HepG2 (cell line): Measurements from ENCODE around the gene CCDC148. TPM values are rescaled to one million over a fixed set of nuclear protein-coding genes. Genes with fewer than 3 reads are reported as not detected.

Experiments
- ARID5B ChIP-seq: IDR thresholded peaks from 2 replicates; pipeline ENCODE4 v1.4.0; 2020; ENCODE audit warnings: mild to moderate bottlenecking, missing genetic modification reagents
- BCL6 ChIP-seq: IDR thresholded peaks from 2 replicates; pipeline ENCODE4 v1.6.1; 2016; ENCODE audit warnings: missing genetic modification reagents, missing compliant biosample characterization
- CAMTA2 ChIP-seq: sonication (generic); formaldehyde crosslinking; IDR thresholded peaks from 2 replicates; pipeline ENCODE4 v1.4.0; 2020; ENCODE audit warnings: mild to moderate bottlenecking, missing genetic modification reagents, borderline replicate concordance
- CC2D1A ChIP-seq: sonication (generic); formaldehyde crosslinking; IDR thresholded peaks from 2 replicates; pipeline ENCODE4 v1.8.1; 2023; ENCODE audit warnings: mild to moderate bottlenecking, missing genetic modification reagents
- ELF3 ChIP-seq: IDR thresholded peaks from 2 replicates; pipeline ENCODE4 v1.6.1; 2016; ENCODE audit warnings: missing genetic modification reagents, missing compliant biosample characterization
- GABPB1 ChIP-seq: IDR thresholded peaks from 2 replicates; pipeline ENCODE4 v1.6.1; 2016; ENCODE audit warnings: mild to moderate bottlenecking, missing genetic modification reagents, moderate library complexity, missing compliant biosample characterization
- GTF2F1 ChIP-seq: fragments of 150-350 bp; IDR thresholded peaks from 2 replicates; pipeline ENCODE4 v1.6.1; 2014; ENCODE audit warnings: low read length
- HES4 ChIP-seq: sonication (generic); formaldehyde crosslinking; IDR thresholded peaks from 2 replicates; pipeline ENCODE4 v1.9.0; 2021; ENCODE audit warnings: mild to moderate bottlenecking, missing genetic modification reagents, borderline replicate concordance
- HHEX ChIP-seq: IDR thresholded peaks from 2 replicates; pipeline ENCODE4 v1.6.1; 2016; ENCODE audit warnings: control low read depth
- ISL2 ChIP-seq: sonication (generic); formaldehyde crosslinking; IDR thresholded peaks from 2 replicates; pipeline ENCODE4 v1.5.0; 2020; ENCODE audit warnings: missing genetic modification reagents
- MTF1 ChIP-seq: sonication (generic); formaldehyde crosslinking; IDR thresholded peaks from 2 replicates; pipeline ENCODE4 v1.5.0; 2020; ENCODE audit warnings: missing genetic modification reagents
- RARA ChIP-seq: IDR thresholded peaks from 2 replicates; pipeline ENCODE4 v1.6.1; 2016; ENCODE audit warnings: missing genetic modification reagents, missing compliant biosample characterization
- SOX6 ChIP-seq, 2 experiments: fragments of 450-650 bp in 1 of 2; sonication (generic) in 1 of 2; formaldehyde crosslinking in 1 of 2; IDR thresholded peaks; 2 replicates each; pipeline versions ENCODE4 v1.4.0 to v1.6.1; 2017 to 2020; ENCODE audit warnings: antibody characterized with exemption in 1 of 2, mild to moderate bottlenecking in 1 of 2, missing genetic modification reagents in 1 of 2
- TBL1XR1 ChIP-seq: fragments of 150-350 bp; IDR thresholded peaks from 2 replicates; pipeline ENCODE4 v1.6.1; 2014; ENCODE audit warnings: borderline replicate concordance, low read length; ENCODE audit not compliant: partially characterized antibody
- ZKSCAN8 ChIP-seq: IDR thresholded peaks from 2 replicates; pipeline ENCODE4 v1.6.1; 2016; ENCODE audit warnings: borderline replicate concordance, missing genetic modification reagents, missing compliant biosample characterization
- ZNF503 ChIP-seq: sonication (generic); formaldehyde crosslinking; IDR thresholded peaks from 2 replicates; pipeline ENCODE4 v1.4.0; 2020; ENCODE audit warnings: missing genetic modification reagents
- ZNF512B ChIP-seq: sonication (generic); formaldehyde crosslinking; IDR thresholded peaks from 2 replicates; pipeline ENCODE4 v1.5.1; 2020; ENCODE audit warnings: missing genetic modification reagents, mild to moderate bottlenecking, borderline replicate concordance
- ZNF597 ChIP-seq: sonication (generic); formaldehyde crosslinking; IDR thresholded peaks from 2 replicates; pipeline ENCODE4 v1.5.0; 2020; ENCODE audit warnings: missing genetic modification reagents
- ZNF761 ChIP-seq: sonication (generic); formaldehyde crosslinking; conservative IDR thresholded peaks from 2 replicates; pipeline ENCODE4 v1.4.0; 2020; ENCODE audit warnings: mild to moderate bottlenecking, missing genetic modification reagents
- ZNF788 ChIP-seq: sonication (generic); formaldehyde crosslinking; IDR thresholded peaks from 2 replicates; pipeline ENCODE4 v1.5.0; 2020; ENCODE audit warnings: mild to moderate bottlenecking, missing genetic modification reagents, borderline replicate concordance
- polyA plus RNA-seq, 8 experiments: library from polyadenylated mRNA; depleted of rRNA in 3 of 8; stranded (reverse) in 7 of 8; unstranded in 1 of 8; fragments of >200 nt; fragmentation: Illumina TruSeq in 4 of 8; extraction: Trizol in 4 of 8; gene quantifications; 2 replicates each; pipeline versions ENCODE4 v1.2.1 to v1.2.3, GENCODE V29; 2011 to 2016; ENCODE audit warnings: low read depth in 4 of 8, missing spikeins in 1 of 8, mixed read lengths in 1 of 8; ENCODE audit not compliant: insufficient read depth in 1 of 8
- total RNA-seq, 5 experiments: library from RNA; depleted of rRNA; stranded (reverse); fragments of >200 nt; fragmentation: Illumina TruSeq; extraction: Trizol; gene quantifications; 2 replicates each; pipeline ENCODE4 v1.2.3, GENCODE V29; 2016; ENCODE audit warnings: low read depth in 1 of 5

CCDC148 gene
- total and polyA plus RNA-seq, 2 of the 13 experiments (the other 11 are each of a cell fraction or from before 2014, with no cell fraction given): 0.30 to 0.49 TPM

GRCh38 chr2:158300394-158300793 is 156.2 kb downstream of the CCDC148 start (continued):
- TF ChIP-seq ZKSCAN8 (CRISPR knock-in tag) (no peak), CC2D1A (CRISPR knock-in tag) (no peak), CAMTA2 (no peak), RARA (CRISPR knock-in tag) (no peak), ZNF788 (CRISPR knock-in tag) (no peak), MTF1 (CRISPR knock-in tag) (no peak), GABPB1 (CRISPR knock-in tag) (no peak), SOX6 (IDR thresholded peaks at IDR 0.05) (no peak), SOX6 (CRISPR knock-in tag; IDR thresholded peaks at IDR 0.05) (peak; percentile 22; the same call in 1 of the 2 replicates), ARID5B (CRISPR knock-in tag) (peak; percentile 15; the same call in 1 of the 2 replicates), ZNF761 (CRISPR knock-in tag) (no peak), TBL1XR1 (no peak), ZNF597 (no peak), HHEX (no peak), HES4 (CRISPR knock-in tag) (no peak), BCL6 (CRISPR knock-in tag) (0 out of 2 replicates have a peak, but pooled peaks have one; percentile 16), GTF2F1 (no peak), ELF3 (CRISPR knock-in tag) (0 out of 2 replicates have a peak, but pooled peaks have one; percentile 38), ISL2 (CRISPR knock-in tag) (no peak), ZNF512B (no peak), ZNF503 (no peak)
